Activated CD4-positive, alpha-beta memory T cell treated with anti-CD3 and anti-CD28 coated beads, Interleukin-2, amount 10 ng/mL, durations not matched to agents 7 days and 5 days (primary cell): ENCODE results near the gene XAF1. TPM values are rescaled to one million over a fixed set of nuclear protein-coding genes. Genes with fewer than 3 reads are reported as not detected.
"Not testable (repeated sequence)": the region's sequence is repeated elsewhere in the genome, so short reads cannot be mapped to it uniquely, and the experiment has no call there.

Experiments
- CTCF ChIA-PET: fragments of 350-600 bp; sonication (Branson Sonifier 250); formaldehyde crosslinking; loops from one replicate; lab custom pipeline; 2021; ENCODE audit warnings: antibody characterized with exemption, inconsistent platforms; lab: Charles Lee
- POLR2A ChIA-PET: fragments of 350-600 bp; sonication (Branson Sonifier 250); formaldehyde crosslinking; loops from one replicate; lab custom pipeline; 2021; ENCODE audit warnings: antibody characterized with exemption; lab: Charles Lee
- DNase-seq: peaks from one replicate; pipeline ENCODE4 v3.0.0-alpha.2; 2020
- H3K27ac Mint-ChIP-seq: one replicate; pipeline ENCODE4 v1.8.0; 2021; ENCODE audit warnings: mild to moderate bottlenecking, mixed read lengths
- H3K27me3 Mint-ChIP-seq: one replicate; pipeline ENCODE4 v1.8.0; 2021; ENCODE audit warnings: mixed read lengths
- H3K36me3 Mint-ChIP-seq: one replicate; pipeline ENCODE4 v1.8.0; 2021; ENCODE audit warnings: low read depth, mixed read lengths
- H3K4me1 Mint-ChIP-seq: one replicate; pipeline ENCODE4 v1.8.0; 2021; ENCODE audit warnings: mixed read lengths
- H3K4me3 Mint-ChIP-seq: one replicate; pipeline ENCODE4 v1.8.0; 2021; ENCODE audit warnings: mild to moderate bottlenecking, mixed read lengths
- H3K9me3 Mint-ChIP-seq: one replicate; pipeline ENCODE4 v1.8.0; 2021; ENCODE audit warnings: mixed read lengths
- total RNA-seq, 2 experiments: library from RNA; stranded (reverse); gene quantifications; one replicate each; pipeline ENCODE4 v1.2.3, GENCODE V29; 2021

Gene XAF1
- total RNA-seq, 2 experiments from 2014 or later = 408 TPM

DNA sequence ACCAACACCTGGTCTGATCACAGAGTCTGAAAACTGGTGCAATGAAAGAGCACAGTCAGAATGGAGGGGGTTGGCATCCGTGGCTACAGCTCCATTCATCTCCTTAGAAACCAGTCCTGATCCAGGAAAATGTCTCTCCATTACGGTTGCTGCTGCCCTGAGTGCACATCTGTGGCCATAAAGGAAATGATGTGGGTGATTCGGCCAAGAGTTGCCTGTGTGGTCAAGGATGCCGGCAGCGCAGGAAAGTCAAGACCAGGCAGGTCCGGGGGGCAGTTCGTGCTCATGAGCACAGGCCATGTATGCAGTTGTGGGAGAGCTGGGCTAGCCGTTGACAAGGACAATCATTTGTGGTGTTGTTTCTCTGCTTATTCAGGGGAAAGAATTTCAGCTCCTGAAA lies 5.9 kb downstream of the XAF1 start:
- ChIA-PET CTCF (no interaction called here), POLR2A (interaction anchor here (0.9 to 2.2 kb wide), 2 partner anchors 9 to 11 kb away, joined by 3 to 6 read pairs; no protein-coding TSS in a partner anchor)
- Mint-ChIP-seq H3K4me3 (no peak overlapping the region), H3K36me3 (peaks cover 99% of the 10 kb centered on the region), H3K4me1 (peaks cover 75% of the 10 kb centered on the region), H3K27ac (no peak overlapping the region), H3K27me3 (no peaks in the 10 kb centered on the region), H3K9me3 (peaks cover 13% of the 10 kb centered on the region)
- DNase-seq = no peak

DNA sequence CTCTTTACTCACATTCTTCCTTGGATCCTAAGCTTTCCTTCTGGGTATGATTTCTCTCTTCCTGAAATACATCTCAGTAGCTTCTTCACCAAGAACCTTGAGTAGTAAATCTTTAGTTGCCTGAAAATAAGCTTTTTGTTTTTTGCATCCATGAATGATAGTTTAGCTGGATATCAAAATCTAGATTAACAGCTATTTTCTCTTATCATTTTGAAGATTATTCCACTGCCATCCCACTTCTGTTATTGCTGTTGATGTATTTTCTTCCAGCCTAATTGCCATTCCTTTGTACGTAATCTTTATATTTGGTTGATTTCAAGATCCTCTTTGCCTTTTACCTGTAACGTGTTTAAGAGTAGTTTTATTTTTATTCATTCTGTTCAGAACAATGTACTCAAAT lies 12.6 kb downstream of the XAF1 start:
- H3K36me3 Mint-ChIP-seq = peaks cover 98% of the 10 kb centered on the region
- H3K27ac Mint-ChIP-seq = no peak overlapping the region
- ChIA-PET CTCF (no interaction called here), POLR2A (interaction anchor here (1.0 to 4.0 kb wide), 3 partner anchors 11 to 13 kb away, joined by 3 to 22 read pairs (median 3); partner anchors contain the start of gene XAF1)
- no peak for DNase-seq
- no peaks in the 10 kb centered on the region for H3K27me3 Mint-ChIP-seq
- H3K9me3 Mint-ChIP-seq = peaks cover 58% of the 10 kb centered on the region
- H3K4me3 Mint-ChIP-seq = no peak overlapping the region
- H3K4me1 Mint-ChIP-seq = peaks cover 39% of the 10 kb centered on the region

DNA sequence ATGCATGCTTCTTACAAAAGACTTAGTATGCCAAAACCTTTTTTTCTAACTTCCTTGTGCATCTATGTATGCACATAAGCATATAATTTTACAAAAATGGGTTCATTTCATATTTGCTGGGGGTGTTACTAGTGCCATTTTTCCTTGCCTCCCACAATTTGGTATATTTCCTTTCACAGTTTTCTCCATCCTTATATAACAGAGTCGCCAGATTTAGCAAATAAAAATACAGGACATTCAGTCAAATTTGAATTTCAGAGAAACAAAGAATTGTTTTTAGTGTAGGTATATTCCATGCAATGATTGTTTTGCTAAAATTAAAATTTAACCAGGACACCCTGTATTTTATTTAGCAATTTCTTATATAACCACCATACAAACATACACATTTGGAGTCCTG lies 16.2 kb downstream of the XAF1 start:
- peaks cover 5% of the 10 kb centered on the region for H3K27me3 Mint-ChIP-seq
- H3K36me3 Mint-ChIP-seq = peaks cover 88% of the 10 kb centered on the region
- ChIA-PET POLR2A (interaction anchor here (0.7 to 2.2 kb wide), 4 partner anchors 8 to 16 kb away, joined by 3 to 6 read pairs (median 4); partner anchors contain the start of gene XAF1), CTCF (no interaction called here)
- no peak overlapping the region for H3K4me3 Mint-ChIP-seq
- DNase-seq = no peak
- peaks cover 60% of the 10 kb centered on the region for H3K9me3 Mint-ChIP-seq
- peaks cover 23% of the 10 kb centered on the region for H3K4me1 Mint-ChIP-seq
- no peak overlapping the region for H3K27ac Mint-ChIP-seq

DNA sequence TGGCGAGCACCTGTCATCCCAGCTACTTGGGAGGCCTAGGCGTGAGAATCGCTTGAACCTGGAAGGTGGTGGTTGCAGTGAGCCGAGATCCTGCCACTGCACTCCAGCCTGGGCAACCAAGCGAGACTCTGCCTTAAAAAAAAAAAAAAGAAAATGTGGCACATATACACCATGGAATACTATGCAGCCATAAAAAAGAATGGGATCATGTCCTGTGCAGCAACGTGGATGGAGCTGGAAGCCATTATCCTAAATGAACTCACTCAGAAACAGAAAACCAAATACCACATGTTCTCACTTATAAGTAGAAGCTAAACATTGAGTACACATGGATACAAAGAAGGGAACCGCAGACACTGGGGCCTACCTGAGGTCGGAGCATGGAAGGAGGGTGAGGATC lies 19.1 kb downstream of the XAF1 start:
- H3K27me3 Mint-ChIP-seq, H3K27ac Mint-ChIP-seq, H3K4me3 Mint-ChIP-seq, DNase-seq, CTCF ChIA-PET: not testable (repeated sequence)
- H3K36me3 Mint-ChIP-seq = peaks cover 63% of the 10 kb centered on the region
- H3K9me3 Mint-ChIP-seq = peaks cover 39% of the 10 kb centered on the region
- POLR2A ChIA-PET = interaction anchor here (1.4 kb wide), 1 partner anchor 17 kb away, joined by 3 read pairs; no protein-coding TSS in a partner anchor
- H3K4me1 Mint-ChIP-seq = peaks cover 11% of the 10 kb centered on the region

DNA sequence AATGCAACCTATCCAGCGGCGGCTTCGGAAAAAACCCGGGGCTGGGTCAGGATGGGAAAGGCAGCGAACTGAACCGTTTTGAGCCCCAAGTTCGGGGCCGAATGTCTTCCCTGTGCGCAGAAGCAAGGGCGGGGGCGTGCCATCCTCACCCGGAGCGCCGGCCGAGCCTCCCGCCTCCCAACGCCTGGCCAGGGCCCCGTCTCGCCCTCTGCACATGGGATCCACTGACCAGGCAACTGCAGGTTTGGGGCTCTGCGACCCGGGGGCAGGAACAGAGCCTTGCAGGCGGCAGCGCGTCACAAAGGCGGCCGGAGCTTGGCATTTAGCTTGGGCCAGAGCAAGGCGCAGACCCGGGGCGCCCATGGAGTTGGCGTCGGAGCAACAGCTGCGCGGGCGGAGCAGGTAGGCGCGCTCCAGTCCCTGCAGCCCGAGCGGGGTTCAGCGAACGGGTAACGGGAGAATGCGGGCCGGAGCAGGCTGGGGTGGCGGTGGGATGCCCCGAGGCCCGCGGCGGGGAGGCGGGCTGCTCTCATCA lies 20.1 kb downstream of the XAF1 start, which contains the start of gene FBXO39:
TSS of gene FBXO39 (plus strand) at position 345 of the 535 bp plus-strand sequence. CDS start 3,654 bp downstream, outside the sequence.
- POLR2A ChIA-PET = interaction anchor here (1.3 kb wide), 1 partner anchor 19 kb away, joined by 7 read pairs; the partner anchor contains the start of gene XAF1
- no peak for DNase-seq
- Mint-ChIP-seq H3K9me3 (peaks cover 42% of the 10 kb centered on the region), H3K27me3 (peaks cover 6% of the 10 kb centered on the region), H3K4me3 (no peak within 1 kb of the TSS), H3K4me1 (peaks cover 11% of the 10 kb centered on the region), H3K36me3 (peaks cover 52% of the 10 kb centered on the region), H3K27ac (peak within 1 kb of the TSS; percentile 45)
- CTCF ChIA-PET = interaction anchor here (1.1 kb wide), 1 partner anchor 67 kb away, joined by 3 read pairs; no protein-coding TSS in a partner anchor

DNA sequence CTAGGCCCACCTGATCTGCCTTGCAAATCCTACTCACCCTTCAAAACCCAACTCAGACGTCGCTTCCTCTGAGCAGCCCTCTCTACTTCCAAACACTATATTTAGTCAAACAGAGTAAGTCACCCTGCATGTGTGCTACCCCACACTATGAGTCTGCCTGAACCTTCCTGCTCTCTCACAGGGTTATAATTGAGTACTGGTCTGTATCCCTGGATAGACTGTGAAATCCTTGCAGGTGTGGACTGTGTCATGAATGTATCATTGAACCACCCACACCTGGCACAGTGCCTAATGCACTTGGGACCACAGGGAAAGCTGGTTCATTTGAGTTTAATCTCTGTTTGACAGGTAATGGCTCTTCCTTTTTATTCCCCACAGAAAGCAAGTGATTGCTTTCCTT lies 23.6 kb downstream of the XAF1 start:
- Mint-ChIP-seq H3K9me3 (peaks cover 37% of the 10 kb centered on the region), H3K27ac (no peak overlapping the region), H3K4me1 (peaks cover 8% of the 10 kb centered on the region), H3K4me3 (no peak overlapping the region), H3K36me3 (peaks cover 18% of the 10 kb centered on the region), H3K27me3 (peaks cover 34% of the 10 kb centered on the region)
- POLR2A ChIA-PET = interaction anchor here (0.6 to 2.0 kb wide), 3 partner anchors 8 to 47 kb away, joined by 3 to 6 read pairs (median 3); no protein-coding TSS in a partner anchor
- DNase-seq = no peak
- CTCF ChIA-PET = no interaction called here

DNA sequence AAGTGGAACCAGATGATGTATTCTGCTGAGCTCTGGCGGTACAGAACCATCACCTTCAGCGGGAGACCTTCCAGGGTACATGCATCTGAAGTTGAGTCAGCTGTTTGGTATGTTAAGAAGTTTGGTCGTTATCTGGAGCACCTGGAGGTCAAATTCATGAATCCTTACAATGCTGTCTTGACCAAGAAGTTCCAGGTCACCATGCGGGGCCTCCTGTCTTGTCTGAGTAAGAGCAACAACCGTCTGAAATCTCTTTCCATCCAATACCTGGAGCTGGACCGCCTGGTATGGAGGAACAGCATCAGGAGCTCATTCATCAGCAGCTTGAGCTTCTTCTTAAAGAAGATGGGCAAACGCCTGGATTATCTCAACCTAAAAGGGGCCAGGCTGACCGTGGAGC lies 24.2 kb downstream of the XAF1 start:
- Mint-ChIP-seq H3K36me3 (peaks cover 12% of the 10 kb centered on the region), H3K9me3 (peaks cover 34% of the 10 kb centered on the region), H3K27ac (no peak overlapping the region), H3K4me1 (peaks cover 5% of the 10 kb centered on the region), H3K27me3 (peaks cover 32% of the 10 kb centered on the region), H3K4me3 (no peak overlapping the region)
- no peak for DNase-seq
- ChIA-PET CTCF (interaction anchor here (0.6 kb wide), 1 partner anchor 129 kb away, joined by 3 read pairs; no protein-coding TSS in a partner anchor), POLR2A (interaction anchor here (1.4 to 2.0 kb wide), 3 partner anchors 8 to 24 kb away, joined by 3 to 6 read pairs (median 4); partner anchors contain the start of gene XAF1)

DNA sequence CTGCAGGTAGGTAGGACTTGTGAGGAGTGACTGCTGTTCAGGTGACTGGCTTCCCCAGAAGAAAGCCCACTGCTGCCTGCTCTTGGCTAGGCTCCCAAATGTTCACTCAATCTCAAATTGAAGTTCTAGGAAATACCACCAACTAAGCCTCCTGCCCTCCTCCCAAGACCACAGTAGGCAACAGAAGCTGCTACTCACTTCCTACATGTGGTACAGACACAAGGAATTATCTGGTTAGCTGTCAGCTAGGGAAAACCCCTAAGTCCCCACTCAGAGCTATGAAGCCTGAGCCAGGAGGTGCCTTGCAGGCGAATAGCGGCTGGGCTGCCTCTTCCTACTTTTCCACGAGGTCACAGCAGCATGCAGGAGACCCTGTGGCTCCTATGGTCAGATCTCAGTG lies 25.0 kb downstream of the XAF1 start:
- H3K27ac Mint-ChIP-seq = no peak overlapping the region
- CTCF ChIA-PET = no interaction called here
- peaks cover 37% of the 10 kb centered on the region for H3K27me3 Mint-ChIP-seq
- peaks cover 3% of the 10 kb centered on the region for H3K4me1 Mint-ChIP-seq
- POLR2A ChIA-PET = interaction anchor here (1.0 to 2.0 kb wide), 3 partner anchors 9 to 25 kb away, joined by 4 to 6 read pairs (median 4); partner anchors contain the start of gene XAF1
- DNase-seq = no peak
- no peak overlapping the region for H3K4me3 Mint-ChIP-seq
- peaks cover 8% of the 10 kb centered on the region for H3K36me3 Mint-ChIP-seq
- H3K9me3 Mint-ChIP-seq = peaks cover 34% of the 10 kb centered on the region

DNA sequence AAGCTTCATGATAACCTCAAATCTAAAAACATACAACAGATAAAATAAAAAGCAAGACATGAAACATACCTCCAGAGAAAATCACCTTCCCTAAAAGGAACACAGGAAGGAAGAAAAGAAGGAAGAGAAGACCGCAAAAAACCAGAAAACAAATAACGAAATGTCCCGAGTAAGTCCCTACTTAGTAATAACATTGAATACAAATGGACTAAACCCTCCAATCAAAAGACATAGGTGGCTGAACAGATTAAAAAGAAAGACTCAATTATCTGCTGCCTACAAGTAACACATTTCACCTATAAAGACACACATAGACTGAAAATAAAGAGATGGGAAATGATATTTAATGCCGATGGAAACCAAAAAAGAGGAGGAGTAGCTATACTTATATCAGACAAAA lies 26.4 kb downstream of the XAF1 start:
- CTCF ChIA-PET = no interaction called here
- Mint-ChIP-seq H3K36me3 (peaks cover 3% of the 10 kb centered on the region), H3K4me3 (no peak overlapping the region), H3K27ac (no peak overlapping the region), H3K4me1 (peaks cover 1% of the 10 kb centered on the region), H3K9me3 (peaks cover 30% of the 10 kb centered on the region), H3K27me3 (peaks cover 49% of the 10 kb centered on the region)
- no peak for DNase-seq
- POLR2A ChIA-PET = interaction anchor here (1.2 kb wide), 1 partner anchor 14 kb away, joined by 3 read pairs; no protein-coding TSS in a partner anchor

DNA sequence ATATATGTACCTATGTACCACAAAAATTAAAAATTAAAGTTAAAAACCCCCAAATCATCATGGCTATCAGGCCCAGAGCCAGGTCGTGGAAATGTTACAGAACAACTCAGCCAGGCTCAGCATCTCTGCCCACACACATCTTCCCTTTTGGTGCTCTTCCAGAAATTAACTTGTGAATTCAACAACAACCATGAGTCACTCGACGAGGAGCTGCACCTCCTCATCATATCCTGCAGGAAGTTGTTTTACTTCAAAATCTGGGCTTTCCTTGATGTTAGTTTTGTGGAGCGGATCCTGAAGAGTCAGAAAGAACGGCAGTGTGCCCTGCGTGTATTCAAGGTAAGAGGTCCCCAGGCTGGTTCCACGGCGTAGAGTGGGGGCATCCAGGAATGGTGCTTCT lies 30.8 kb downstream of the XAF1 start:
- CTCF ChIA-PET = no interaction called here
- Mint-ChIP-seq H3K27me3 (peaks cover 81% of the 10 kb centered on the region), H3K9me3 (peaks cover 19% of the 10 kb centered on the region), H3K4me1 (no peaks in the 10 kb centered on the region), H3K27ac (no peak overlapping the region), H3K4me3 (no peak overlapping the region), H3K36me3 (no peaks in the 10 kb centered on the region)
- DNase-seq = no peak
- POLR2A ChIA-PET = no interaction called here

DNA sequence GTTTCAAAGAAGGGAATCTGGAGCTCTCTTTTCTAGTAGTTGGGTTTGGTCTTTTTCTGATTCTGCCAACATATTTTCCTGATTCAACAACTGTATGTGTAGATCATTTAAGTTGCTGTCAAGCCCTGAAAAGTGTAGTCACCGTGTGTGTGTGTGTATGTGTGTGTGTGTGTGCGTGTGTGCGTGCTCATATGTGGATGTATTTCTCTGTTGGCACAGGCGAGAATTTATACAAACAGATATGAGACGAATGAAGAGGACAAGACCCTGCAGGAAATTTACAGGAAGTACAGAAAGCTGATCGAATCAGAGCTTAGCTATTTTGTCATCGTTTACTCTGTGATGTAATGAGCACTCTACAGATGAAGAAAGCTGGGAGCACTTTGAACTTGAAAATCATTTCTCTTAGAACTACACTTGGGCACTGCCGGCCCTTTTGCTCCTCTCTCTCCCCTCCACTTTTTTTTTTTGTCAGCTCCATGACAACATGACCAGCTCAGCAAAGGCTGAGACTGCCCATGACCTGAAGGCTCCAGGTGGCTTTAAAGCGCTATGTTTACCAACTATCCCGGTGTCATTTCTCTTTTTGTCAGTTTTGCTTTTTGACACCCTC lies 31.3 kb downstream of the XAF1 start:
- no peak overlapping the region for H3K27ac Mint-ChIP-seq

DNA sequence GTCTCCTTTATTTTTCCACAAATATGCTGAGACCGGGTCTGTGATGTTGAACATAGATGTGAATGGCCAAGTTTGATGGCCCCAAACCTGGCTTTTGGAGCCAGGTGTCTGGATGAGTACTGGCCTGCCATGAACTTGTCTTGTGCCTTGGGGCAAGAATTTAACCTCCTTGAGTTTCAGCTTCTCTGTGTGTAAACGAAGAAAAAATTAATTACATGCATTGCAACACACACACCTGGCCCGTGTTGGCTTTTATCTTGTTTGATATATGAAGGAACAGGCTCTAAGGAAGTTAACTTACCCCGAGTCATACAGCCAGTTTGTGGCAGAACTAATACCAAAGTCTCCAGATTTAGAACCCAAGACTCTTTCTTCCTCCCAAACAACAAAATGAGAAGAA lies 33.3 kb downstream of the XAF1 start:
- DNase-seq = no peak
- no peaks in the 10 kb centered on the region for H3K36me3 Mint-ChIP-seq
- no peak overlapping the region for H3K27ac Mint-ChIP-seq
- no peaks in the 10 kb centered on the region for H3K9me3 Mint-ChIP-seq
- CTCF ChIA-PET = no interaction called here
- H3K4me3 Mint-ChIP-seq = no peak overlapping the region
- POLR2A ChIA-PET = no interaction called here
- peaks cover 7% of the 10 kb centered on the region for H3K4me1 Mint-ChIP-seq
- H3K27me3 Mint-ChIP-seq = peaks cover 74% of the 10 kb centered on the region

More for the DNA sequence above, 31.3 kb downstream of the XAF1 start:
- Mint-ChIP-seq H3K4me1 (no peaks in the 10 kb centered on the region), H3K9me3 (peaks cover 14% of the 10 kb centered on the region), H3K4me3 (no peak overlapping the region), H3K36me3 (no peaks in the 10 kb centered on the region), H3K27me3 (peaks cover 78% of the 10 kb centered on the region)
- POLR2A ChIA-PET = interaction anchor here (1.5 kb wide), 1 partner anchor 30 kb away, joined by 5 read pairs; no protein-coding TSS in a partner anchor
- DNase-seq = no peak
- CTCF ChIA-PET = interaction anchor here (0.5 kb wide), 1 partner anchor 31 kb away, joined by 5 read pairs; the partner anchor contains the start of gene XAF1
